GM19397 (cell line): Measurements from ENCODE around the gene NCOR1.
"Not testable (repeated sequence)": the region's sequence is repeated elsewhere in the genome, so short reads cannot be mapped to it uniquely, and the experiment has no call there.

Experiments
- ATAC-seq: cut with Tn5 transposase; IDR thresholded peaks from one replicate; pipeline ENCODE4 v1.9.1; 2021; ENCODE audit warnings: mild to moderate bottlenecking, moderate library complexity; ENCODE audit not compliant: unreplicated experiment

The NCOR1 gene

DNA sequence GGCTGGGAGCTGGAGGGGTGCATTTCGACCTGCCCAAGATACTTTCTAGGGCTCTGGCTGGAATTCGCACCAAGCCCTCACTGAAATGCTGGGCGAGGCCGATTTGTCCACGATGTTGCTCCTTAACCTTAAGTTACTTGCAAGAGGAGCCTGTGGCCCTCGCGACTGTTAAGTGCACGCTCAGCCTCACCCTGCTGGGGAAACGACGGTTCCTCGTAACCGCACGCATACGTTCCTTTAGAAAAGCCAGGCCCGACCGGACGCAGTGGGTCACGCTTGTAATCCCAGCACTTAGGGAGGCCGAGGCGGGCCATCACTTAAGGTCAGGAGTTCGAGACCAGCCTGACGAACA, 607 bp upstream of the NCOR1 start:
- no peak for ATAC-seq

DNA sequence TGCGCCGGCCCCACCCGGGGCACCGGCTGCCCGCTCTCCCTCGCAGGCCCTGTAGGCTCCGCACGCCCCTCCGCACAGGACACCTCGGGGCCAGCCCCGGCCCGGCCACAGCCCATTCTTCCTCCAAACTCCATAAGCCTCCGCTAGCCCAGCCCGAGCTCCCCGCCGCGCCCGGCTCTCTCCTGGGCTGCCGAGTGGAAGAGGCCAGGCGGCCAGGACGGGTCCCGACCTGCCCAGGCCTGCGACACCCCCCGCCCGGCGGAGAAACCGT, 397 bp downstream of the NCOR1 start:
- ATAC-seq, result peak; percentile 38

- no peak for ATAC-seq
Measured at GRCh38 chr17:16214190-16215001, 938 bp downstream of the NCOR1 start.

DNA sequence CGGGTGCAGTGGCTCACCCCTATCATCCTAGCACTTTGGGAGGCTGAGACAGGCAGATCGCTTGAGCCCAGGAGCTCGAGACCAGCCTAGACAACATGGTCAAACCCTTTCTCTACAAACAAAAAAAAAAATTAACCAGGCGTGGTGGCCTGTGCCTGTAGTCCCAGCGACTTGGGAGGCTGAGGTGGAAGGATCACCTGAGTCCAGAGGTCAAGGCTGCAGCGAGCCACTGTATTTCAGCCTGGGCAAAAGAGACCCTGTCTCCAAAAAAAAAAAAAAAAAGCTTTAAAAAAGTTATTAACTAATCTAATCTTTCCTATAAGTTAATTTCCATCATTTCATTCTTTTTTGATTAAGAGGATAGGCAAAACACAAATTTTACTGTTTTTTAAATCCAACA, 2.5 kb downstream of the NCOR1 start:
- no peak for ATAC-seq

GRCh38 chr17:16211590-16211989, 3.7 kb downstream of the NCOR1 start:
- no peak for ATAC-seq

GRCh38 chr17:16204763-16205162, 10.6 kb downstream of the NCOR1 start:
- ATAC-seq, result not testable (repeated sequence)

DNA sequence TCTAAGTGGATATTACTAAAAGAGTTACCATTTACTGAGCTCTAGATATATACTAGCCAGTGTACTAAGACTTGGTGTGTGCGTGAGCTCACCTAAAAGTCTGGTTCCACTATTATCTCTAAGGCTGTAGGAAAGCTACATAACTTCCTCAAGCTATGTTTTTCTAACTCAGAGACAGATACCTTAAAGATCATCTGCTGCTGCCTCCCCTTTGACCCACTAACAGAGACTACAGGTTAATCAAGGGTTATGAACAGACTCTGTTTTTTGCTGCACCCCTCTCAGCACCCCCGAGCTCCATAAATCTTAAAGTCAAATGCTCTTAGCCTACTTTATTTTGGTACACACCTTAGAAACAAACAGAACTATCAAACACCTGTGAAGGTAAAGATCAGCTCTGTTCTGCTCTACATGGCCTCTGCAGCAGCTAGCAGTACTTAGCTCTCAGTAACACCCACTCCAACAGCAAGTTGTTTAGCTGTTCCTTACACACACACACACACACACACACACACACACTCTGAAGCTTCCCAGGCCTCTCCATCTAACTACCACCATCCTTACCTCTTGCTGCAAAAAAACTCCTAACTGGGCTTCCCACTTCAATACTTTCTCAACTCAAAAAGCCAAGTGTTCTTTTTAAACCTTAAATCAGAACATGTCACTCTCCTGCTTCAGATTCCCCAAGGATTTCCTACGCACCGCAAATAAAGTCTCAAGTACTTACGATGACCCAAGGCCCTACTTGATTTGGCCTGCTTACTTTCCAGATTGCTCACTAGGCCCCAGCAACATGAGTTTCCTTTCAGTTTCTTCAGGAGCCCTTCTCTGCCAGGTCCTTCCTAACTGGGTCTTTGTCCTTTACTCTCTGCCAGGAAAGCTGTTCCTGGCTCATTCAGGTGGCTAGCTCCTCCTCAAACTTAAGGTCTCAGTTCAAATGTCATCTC, 12.5 kb downstream of the NCOR1 start:
- not testable (repeated sequence) for ATAC-seq

- not testable (repeated sequence) for ATAC-seq
Measured at GRCh38 chr17:16201693-16202131, 13.6 kb downstream of the NCOR1 start.

- no peak for ATAC-seq
Measured at GRCh38 chr17:16199093-16199492, 16.2 kb downstream of the NCOR1 start.

GRCh38 chr17:16197276-16197675, 18.1 kb downstream of the NCOR1 start:
- ATAC-seq, result no peak

GRCh38 chr17:16194307-16194835, 21.0 kb downstream of the NCOR1 start:
- not testable (repeated sequence) for ATAC-seq

GRCh38 chr17:16191604-16192003, 23.7 kb downstream of the NCOR1 start:
- no peak for ATAC-seq

- no peak for ATAC-seq
Measured at GRCh38 chr17:16190703-16191360, 24.5 kb downstream of the NCOR1 start.

- ATAC-seq, result no peak
Measured at GRCh38 chr17:16189791-16190348, 25.5 kb downstream of the NCOR1 start.

DNA sequence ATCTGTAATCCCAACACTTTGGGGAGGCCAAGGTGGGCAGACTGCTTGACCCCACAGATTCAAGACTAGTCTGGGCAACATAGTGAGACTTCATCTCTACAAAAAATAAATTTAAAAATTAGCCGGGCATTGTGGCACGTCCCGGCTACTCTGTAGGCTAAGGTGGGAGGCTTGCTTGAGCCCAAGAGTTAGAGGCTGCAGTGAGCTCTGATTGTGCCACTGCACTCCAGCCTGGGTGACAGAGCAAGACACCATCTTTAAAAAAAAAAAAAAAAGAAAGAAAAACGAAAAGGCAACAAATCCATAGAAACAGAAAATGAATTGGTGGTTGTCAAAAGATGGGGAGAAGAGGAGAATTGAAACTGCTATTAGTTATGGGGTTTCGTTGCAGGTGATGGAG, 27.7 kb downstream of the NCOR1 start:
- ATAC-seq, result no peak

GRCh38 chr17:16181581-16181980, 33.8 kb downstream of the NCOR1 start:
- ATAC-seq, result no peak

- ATAC-seq, result no peak
Measured at GRCh38 chr17:16178836-16179235, 36.5 kb downstream of the NCOR1 start.

GRCh38 chr17:16171613-16172012, 43.7 kb downstream of the NCOR1 start:
- no peak for ATAC-seq

DNA sequence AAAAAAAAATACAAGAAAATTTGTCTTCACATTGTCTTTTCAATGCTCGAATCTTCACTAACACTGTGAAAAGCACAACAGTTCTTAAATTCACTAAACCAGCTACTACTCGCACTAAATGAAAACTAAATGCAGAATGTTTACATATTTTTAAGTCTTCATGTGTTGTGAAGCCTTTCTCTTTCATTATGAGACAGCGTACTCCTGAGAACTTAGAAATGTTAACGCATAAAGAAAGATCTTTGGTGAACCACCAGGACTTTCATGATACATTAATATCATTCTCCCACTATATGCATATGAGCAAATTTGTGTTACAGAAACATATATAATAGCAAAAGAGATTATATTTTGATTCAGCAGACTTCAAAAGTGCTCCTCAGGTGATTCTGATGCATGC, 48.6 kb downstream of the NCOR1 start:
- ATAC-seq, result not testable (repeated sequence)

DNA sequence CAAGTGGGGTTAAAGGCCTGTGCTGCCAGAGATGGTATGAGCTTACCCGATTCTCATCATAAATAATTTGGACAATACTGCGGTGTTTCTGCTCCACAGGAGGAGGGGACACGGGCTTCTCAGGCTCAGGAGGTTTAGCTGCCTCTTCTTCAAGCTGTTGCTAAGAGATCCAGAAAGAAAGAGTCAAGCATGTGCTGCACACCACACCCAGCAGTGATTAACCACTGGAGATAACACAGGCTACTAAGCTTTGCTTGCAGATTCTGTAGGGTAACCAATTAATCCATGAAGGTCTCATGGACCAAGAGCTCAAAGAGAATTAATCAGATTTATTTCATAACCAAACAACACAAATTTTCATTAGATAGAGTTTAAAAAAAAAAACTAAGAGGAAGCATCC, 56.6 kb downstream of the NCOR1 start:
- ATAC-seq, result no peak

GRCh38 chr17:16155536-16155935, 59.8 kb downstream of the NCOR1 start:
- ATAC-seq, result no peak
